Mammary epithelial cell (primary cell): ENCODE measurements around the gene INO80C.
"Not testable (repeated sequence)": the region's sequence is repeated elsewhere in the genome, so short reads cannot be mapped to it uniquely, and the experiment has no call there.

Experiments used
- CTCF ChIP-seq, 2 donors: IDR thresholded peaks in 1 of 2; conservative IDR thresholded peaks in 1 of 2; 2 replicates each; pipeline ENCODE4 v1.5.1; 2011 to 2012; ENCODE audit warnings: inconsistent platforms in 2 of 2, low read length in 2 of 2, mild to moderate bottlenecking in 2 of 2, control low read depth in 1 of 2, low read depth in 1 of 2; ENCODE audit not compliant: insufficient read depth in 1 of 2; ENCODE audit errors: extremely low read depth in 1 of 2
- EZH2 ChIP-seq: IDR thresholded peaks from 2 replicates; pipeline ENCODE4 v1.6.1; 2012; ENCODE audit warnings: low read length, inconsistent platforms, borderline replicate concordance

GRCh38 chr18:35453065-35453464, 44.7 kb downstream of the INO80C start:
- TF ChIP-seq CTCF (conservative IDR thresholded peaks at IDR 0.05 in 1 of 2, IDR thresholded peaks at IDR 0.05 in 1 of 2; ENCODE audit: extremely low read depth in 1 of 2, insufficient read depth in 1 of 2, low read depth in 1 of 2, low read length in 2 of 2); EZH2: not testable (repeated sequence)
